Renal cortex interstitium (tissue), 15 donors: ENCODE measurements around the gene EEFSEC. TPM values are rescaled to one million over a fixed set of nuclear protein-coding genes. Genes with fewer than 3 reads are reported as not detected.

Source experiments
- DNase-seq, 11 donors: peaks; one replicate each; pipeline ENCODE4 v3.0.0-alpha.2; 2013; ENCODE audit warnings: low read depth in 9 of 11, low spot score in 4 of 11; ENCODE audit errors: extremely low read depth in 1 of 11
- long read RNA-seq, 16 experiments: transcript quantifications; one replicate each; lab custom pipeline, GENCODE V29; 2026
- polyA plus RNA-seq, 3 donors: library from polyadenylated mRNA; unstranded; fragments of 120-200 nt; gene quantifications; one replicate each; pipeline ENCODE4 v1.2.1, GENCODE V29; 2013; ENCODE audit not compliant: insufficient read length in 3 of 3

Gene EEFSEC, protein sequence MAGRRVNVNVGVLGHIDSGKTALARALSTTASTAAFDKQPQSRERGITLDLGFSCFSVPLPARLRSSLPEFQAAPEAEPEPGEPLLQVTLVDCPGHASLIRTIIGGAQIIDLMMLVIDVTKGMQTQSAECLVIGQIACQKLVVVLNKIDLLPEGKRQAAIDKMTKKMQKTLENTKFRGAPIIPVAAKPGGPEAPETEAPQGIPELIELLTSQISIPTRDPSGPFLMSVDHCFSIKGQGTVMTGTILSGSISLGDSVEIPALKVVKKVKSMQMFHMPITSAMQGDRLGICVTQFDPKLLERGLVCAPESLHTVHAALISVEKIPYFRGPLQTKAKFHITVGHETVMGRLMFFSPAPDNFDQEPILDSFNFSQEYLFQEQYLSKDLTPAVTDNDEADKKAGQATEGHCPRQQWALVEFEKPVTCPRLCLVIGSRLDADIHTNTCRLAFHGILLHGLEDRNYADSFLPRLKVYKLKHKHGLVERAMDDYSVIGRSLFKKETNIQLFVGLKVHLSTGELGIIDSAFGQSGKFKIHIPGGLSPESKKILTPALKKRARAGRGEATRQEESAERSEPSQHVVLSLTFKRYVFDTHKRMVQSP
- 10 to 100 TPM; 19.5 to 26.9 (median 25.5) TPM for polyA plus RNA-seq
- long read RNA-seq, donor 1, transcript EEFSEC-201 (7 exons, 2,232 nt) = major isoform, 6 of 6 reads
- long read RNA-seq, donor 1, partial matches to known transcripts = 0 of 6 reads
- long read RNA-seq, donor 1, other reads (novel, unspliced or antisense) = 0 of 6 reads
- long read RNA-seq, donor 2, partial matches to known transcripts = 7 of 10 reads
- long read RNA-seq, donor 2, other reads (novel, unspliced or antisense) = 0 of 10 reads
- long read RNA-seq, donor 3, transcript EEFSEC-201 (7 exons, 2,232 nt) = major isoform, 8 of 8 reads
- long read RNA-seq, donor 3, partial matches to known transcripts = 0 of 8 reads
- long read RNA-seq, donor 3, other reads (novel, unspliced or antisense) = 0 of 8 reads
- long read RNA-seq, donor 4, transcript EEFSEC-201 (7 exons, 2,232 nt) = major isoform, 7 of 7 reads
- long read RNA-seq, donor 4, partial matches to known transcripts = 0 of 7 reads
- long read RNA-seq, donor 4, other reads (novel, unspliced or antisense) = 0 of 7 reads
- long read RNA-seq, donor 5 = 0 reads
- long read RNA-seq, donor 6, transcript EEFSEC-201 (7 exons, 2,232 nt) = major isoform, 10 of 16 reads
- long read RNA-seq, donor 6, partial matches to known transcripts = 6 of 16 reads
- long read RNA-seq, donor 6, other reads (novel, unspliced or antisense) = 0 of 16 reads
- long read RNA-seq, donor 7, transcript EEFSEC-201 (7 exons, 2,232 nt) = major isoform, 5 of 5 reads
- long read RNA-seq, donor 7, partial matches to known transcripts = 0 of 5 reads
- long read RNA-seq, donor 7, other reads (novel, unspliced or antisense) = 0 of 5 reads
- long read RNA-seq, donor 8, transcript EEFSEC-201 (7 exons, 2,232 nt) = major isoform, 10 of 24 reads
- long read RNA-seq, donor 8, partial matches to known transcripts = 14 of 24 reads
- long read RNA-seq, donor 8, other reads (novel, unspliced or antisense) = 0 of 24 reads
- long read RNA-seq, donor 9, transcript EEFSEC-201 (7 exons, 2,232 nt) = major isoform, 5 of 5 reads
- long read RNA-seq, donor 9, partial matches to known transcripts = 0 of 5 reads
- long read RNA-seq, donor 9, other reads (novel, unspliced or antisense) = 0 of 5 reads
- long read RNA-seq, donor 10, transcript EEFSEC-201 (7 exons, 2,232 nt) = major isoform, 9 of 9 reads
- long read RNA-seq, donor 10, partial matches to known transcripts = 0 of 9 reads
- long read RNA-seq, donor 10, other reads (novel, unspliced or antisense) = 0 of 9 reads
- long read RNA-seq, donor 11, transcript EEFSEC-201 (7 exons, 2,232 nt) = major isoform, 5 of 5 reads
- long read RNA-seq, donor 11, partial matches to known transcripts = 0 of 5 reads
- long read RNA-seq, donor 11, other reads (novel, unspliced or antisense) = 0 of 5 reads
- long read RNA-seq, donor 12 = 0 reads
- long read RNA-seq, donor 13, transcript EEFSEC-201 (7 exons, 2,232 nt) = major isoform, 13 of 33 reads
- long read RNA-seq, donor 13, partial matches to known transcripts = 19 of 33 reads
- long read RNA-seq, donor 13, other reads (novel, unspliced or antisense) = 0 of 33 reads
- long read RNA-seq, donor 14, transcript EEFSEC-201 (7 exons, 2,232 nt) = major isoform, 12 of 12 reads
- long read RNA-seq, donor 14, partial matches to known transcripts = 0 of 12 reads
- long read RNA-seq, donor 14, other reads (novel, unspliced or antisense) = 0 of 12 reads
- long read RNA-seq, donor 15, partial matches to known transcripts = 0 of 2 reads
- long read RNA-seq, donor 15, other reads (novel, unspliced or antisense) = 0 of 2 reads
- long read RNA-seq, donor 16, transcript EEFSEC-201 (7 exons, 2,232 nt) = major isoform, 30 of 35 reads
- long read RNA-seq, donor 16, partial matches to known transcripts = 5 of 35 reads
- long read RNA-seq, donor 16, other reads (novel, unspliced or antisense) = 0 of 35 reads

DNA sequence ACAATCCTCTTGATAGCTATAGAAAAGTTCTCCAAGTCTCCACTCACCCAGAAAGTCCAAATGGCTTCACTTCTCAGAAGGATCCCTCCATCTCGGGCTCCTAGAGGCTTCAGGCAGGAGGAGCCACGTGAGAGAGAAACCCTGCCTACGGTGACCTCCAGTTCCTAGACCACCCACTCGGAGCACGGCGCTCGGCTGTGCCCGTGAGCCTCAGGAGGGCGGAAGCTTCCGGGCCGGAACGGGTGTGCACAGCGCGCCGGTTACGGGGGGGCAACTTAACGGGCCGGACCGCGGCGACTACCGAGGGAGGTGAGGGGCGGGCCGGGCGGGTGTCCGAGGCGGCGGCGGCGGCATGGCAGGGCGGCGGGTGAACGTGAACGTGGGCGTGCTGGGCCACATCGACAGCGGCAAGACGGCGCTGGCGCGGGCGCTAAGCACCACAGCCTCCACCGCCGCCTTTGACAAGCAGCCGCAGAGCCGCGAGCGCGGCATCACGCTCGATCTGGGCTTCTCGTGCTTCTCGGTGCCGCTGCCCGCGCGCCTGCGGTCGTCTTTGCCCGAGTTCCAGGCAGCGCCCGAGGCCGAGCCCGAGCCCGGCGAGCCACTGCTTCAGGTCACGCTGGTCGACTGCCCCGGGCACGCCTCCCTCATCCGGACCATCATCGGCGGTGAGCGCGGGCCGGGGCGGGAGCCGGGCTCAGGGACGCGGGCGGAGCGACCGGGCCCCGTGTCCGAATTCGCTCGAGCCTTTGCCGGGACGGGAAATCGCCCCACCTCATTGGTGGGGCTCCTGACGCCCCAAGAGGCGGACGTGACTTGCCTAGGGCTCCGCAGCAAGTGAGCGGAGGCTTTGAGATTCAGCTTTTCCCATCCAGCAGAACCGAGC is at the start of gene EEFSEC:
Gene EEFSEC, plus strand, starts transcription at position 326 of the 886 bp plus-strand sequence. Its CDS starts 27 bp downstream, at position 353.
- DNase-seq = peak in 9 of 11 donors; percentile 50 to 67 (median 57)

DNA sequence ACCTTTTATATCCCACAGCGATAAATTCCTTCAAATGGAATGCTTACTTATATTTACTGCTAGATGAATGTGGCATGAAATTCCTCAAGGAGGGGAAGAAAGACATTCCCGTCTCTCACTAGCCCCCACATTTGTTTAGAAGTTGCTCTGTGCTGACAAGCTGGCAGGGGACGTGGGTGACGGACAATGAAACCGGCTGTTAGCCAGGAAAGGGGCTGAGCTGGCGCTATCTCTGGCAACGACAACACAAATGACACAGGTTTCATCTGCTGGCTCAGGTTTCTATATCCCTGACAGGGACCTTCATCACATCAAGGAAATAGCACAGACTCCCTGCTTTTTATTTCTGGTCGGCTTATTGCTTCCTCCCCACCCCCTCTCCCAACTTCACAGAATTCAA is 45.4 kb upstream of the EEFSEC start:
- DNase-seq = no peak

DNA sequence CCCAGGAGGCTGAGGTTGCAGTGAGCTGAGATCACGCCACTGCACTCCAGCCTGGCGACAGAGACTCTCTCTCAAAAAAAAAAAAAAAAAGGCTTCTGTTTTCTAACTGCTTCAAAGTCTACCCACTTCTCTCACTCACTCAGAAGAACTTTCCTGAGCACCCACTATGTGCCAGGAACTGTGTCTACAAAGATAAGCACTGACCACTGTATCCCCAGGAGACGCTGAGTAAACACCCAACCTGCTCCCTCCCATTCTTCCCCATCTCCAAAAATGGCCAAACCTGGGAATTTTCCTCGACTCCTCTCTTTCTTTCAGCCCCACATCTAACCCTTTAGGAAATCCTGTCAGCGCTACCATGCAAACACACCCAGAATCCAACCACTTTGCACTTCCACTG is 42.1 kb upstream of the EEFSEC start:
- no peak for DNase-seq

DNA sequence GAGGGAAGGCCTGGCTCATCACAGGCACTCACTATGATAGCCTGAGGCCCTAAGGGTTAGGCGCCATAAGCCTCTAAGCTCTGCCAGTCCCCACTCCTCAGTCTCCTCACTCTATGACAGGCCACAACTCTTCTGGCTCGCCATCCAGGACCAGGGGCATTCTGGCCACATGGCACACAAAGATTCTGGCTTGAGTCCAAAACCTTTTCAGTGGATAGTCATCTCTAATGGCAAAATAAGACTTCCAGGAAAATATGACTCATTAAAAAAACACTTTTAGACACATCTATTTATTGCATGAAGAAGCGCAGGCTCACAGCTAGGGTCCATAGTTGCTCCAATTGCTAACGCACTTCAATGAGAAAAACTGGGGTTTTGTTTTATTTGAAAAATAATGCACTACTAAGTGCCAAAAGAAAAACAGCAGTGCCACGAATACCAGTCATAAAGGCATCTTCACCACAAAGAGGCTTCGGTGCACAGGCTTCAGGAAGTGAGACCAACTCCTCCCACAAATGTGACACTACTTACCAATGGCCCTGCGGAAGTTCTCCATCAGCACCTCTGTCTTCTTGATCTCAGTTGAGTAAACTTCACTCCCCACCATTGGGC is 40.8 kb upstream of the EEFSEC start:
- no peak for DNase-seq

GRCh38 chr3:128113817-128114794 is 39.2 kb upstream of the EEFSEC start:
- DNase-seq = no peak

DNA sequence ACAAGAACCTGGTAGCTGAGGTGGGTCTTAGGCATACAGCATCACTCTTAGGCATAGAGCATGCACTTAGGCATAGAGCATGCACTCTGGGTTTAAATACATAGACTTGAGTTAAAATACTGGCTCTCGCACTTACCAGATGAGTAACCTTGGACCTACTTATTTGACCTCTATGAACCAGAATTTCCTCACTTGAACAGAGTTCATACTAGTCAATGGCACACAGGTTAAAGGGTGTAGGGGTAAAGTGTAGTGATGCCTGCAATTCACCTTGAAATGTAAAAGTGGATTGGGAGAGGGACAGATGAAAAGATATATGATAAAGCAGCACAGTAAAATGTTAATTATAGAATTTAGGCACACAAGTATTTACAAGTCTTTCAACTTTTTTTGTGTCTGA is 31.3 kb upstream of the EEFSEC start:
- no peak for DNase-seq

DNA sequence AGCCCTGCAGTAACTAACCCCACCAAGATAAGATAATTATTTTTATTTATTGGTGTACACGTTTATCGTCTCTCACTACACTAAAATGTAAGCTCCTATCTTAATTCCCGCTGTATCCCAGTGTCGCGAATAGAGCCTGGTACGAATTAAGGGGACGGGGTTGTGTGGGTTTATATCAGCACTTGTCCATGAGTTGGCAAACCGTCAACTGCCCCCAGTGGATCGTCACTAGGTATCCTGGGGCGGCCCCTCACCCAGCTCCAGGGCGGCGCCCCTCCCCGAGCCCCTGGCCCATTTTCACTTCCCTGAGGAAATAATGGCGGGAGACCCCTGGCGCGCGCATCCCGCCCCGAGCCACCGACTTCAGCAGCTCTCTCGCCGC is 30.1 kb upstream of the EEFSEC start:
- DNase-seq = peak in 1 of 11 donors; percentile 1

- DNase-seq = peak; percentile 86 to 97 (median 95)
Measured at GRCh38 chr3:128123538-128124368, 29.5 kb upstream of the EEFSEC start, which contains the start of gene RUVBL1. Gene RUVBL1, minus strand, starts transcription at chr3:128123812. Its CDS starts 88 bp downstream, at chr3:128123724.

DNA sequence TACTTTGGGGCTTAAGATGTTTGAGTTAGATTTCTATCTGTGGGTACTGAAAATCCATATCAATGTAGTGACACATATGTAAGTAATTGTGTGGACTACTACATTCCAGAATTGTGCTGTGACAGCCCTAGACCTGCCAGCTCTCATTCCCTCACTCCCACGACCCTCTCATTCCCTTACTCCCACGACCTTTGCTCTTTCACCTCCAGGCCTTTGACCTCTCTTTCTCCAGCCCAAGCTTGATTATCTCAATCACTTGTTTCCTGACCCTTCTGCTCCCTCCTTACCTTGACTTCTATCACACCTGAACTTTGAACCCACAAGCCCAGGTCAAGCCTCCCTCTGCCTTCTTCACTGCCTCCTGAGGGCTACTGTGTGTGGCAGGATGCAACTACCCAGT is 26.0 kb upstream of the EEFSEC start:
- no peak for DNase-seq

DNA sequence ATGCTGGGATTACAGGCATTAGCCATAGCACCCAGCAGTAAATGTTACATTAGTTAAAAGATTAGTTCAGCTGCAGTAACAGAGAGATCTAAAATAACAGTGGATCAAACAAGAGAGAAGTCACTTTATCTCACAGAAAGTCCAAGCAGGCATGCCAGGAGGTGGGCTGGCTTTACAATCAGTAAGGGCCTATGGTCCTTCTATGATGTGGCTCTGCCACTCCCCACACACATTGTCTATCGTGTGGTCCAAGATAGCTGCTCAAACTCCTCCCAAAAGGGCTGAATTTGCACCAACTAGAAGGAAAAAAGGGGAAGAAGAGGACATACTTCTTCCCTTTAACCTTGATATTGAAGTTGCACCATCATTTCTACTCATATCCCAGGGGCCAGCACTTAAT is 25.0 kb upstream of the EEFSEC start:
- DNase-seq = no peak

DNA sequence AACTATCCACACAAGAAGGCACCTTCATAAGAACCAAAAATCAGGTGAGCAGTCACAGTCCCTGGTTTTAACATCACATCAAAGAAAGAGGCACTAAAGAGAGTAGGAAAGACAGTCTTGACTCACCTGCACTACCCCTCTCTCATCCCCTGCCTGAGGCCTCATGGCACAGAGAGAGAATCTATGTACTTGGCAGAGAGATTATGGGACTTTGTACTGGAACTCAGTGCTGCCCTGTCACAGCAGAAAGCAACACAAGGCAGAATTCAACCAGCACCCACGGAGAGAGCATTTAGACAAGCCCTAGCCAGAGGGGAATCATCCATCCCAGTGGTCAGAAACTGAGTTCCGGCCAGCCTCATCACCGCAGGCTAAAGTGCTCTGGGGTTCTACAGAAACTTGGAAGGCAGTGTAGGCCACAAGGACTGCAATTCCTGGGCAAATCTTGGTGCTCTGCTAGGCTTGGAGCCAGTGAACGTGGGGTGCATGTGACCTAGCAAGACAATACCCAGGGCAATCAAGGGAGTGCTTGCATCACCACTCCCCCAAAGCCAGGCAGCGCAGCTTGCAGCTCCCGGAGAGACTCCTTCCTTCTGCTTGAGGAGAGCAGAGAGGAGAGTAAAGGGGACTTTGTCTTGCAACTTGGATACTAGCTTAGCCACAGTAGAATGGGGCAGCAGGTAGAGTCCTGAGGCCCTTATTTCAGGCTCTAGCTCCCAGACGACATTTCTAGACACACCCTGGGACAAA is 21.2 kb upstream of the EEFSEC start:
- DNase-seq = no peak

DNA sequence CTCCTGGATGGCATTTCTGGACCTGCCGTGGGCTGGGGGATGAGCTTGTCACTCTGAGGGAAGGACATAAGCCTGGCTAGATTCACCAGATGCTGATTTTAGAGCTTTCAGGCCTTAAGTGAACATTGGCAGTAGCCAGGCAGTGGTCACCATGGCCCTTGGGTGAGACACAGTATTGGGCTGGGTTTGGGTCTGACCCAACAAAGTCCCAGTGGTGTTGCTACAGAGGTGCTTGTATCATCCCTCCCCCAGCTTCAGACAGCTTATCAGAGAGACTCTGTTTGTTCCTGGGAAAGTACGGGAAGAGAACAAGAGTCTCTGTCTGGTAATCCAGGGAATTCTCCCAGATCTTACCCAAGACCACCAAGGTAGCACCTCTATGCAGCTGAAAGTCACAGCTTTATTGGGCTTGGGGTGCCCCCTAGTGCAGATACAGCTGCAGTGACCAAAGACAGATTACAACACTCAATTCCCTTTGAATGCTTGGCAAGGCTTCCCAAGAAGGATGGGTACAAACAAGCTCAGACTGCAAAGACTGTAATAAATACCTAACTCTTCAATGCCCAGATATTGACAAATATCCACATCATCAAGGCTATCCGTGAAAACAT is 19.9 kb upstream of the EEFSEC start:
- DNase-seq = no peak
